Ascending aorta (tissue), 2 donors: ENCODE results near the gene MKLN1. TPM values are rescaled to one million over a fixed set of nuclear protein-coding genes. Genes with fewer than 3 reads are reported as not detected.
A peak's percentile ranks its signal among the peaks of the same experiment; 100 is the strongest.

Source experiments
- DNase-seq, 2 donors: peaks; one replicate each; pipeline ENCODE4 v3.0.0-alpha.2; 2019; ENCODE audit warnings: low spot score in 2 of 2
- H3K27ac ChIP-seq, 2 donors: fragments of 200-600 bp; sonication (generic); one replicate each; pipeline ENCODE4 v1.5.1; 2016 to 2017; ENCODE audit warnings: mild to moderate bottlenecking in 1 of 2
- H3K27me3 ChIP-seq: fragments of 200-600 bp; sonication (generic); one replicate; pipeline ENCODE4 v1.5.1; 2017
- H3K36me3 ChIP-seq, 2 donors: fragments of 200-600 bp; sonication (generic); one replicate each; pipeline ENCODE4 v1.5.1; 2016
- H3K4me1 ChIP-seq, 2 donors: fragments of 200-600 bp; sonication (generic); one replicate each; pipeline ENCODE4 v1.5.1; 2016 to 2017; ENCODE audit warnings: mild to moderate bottlenecking in 1 of 2
- H3K4me3 ChIP-seq, 2 donors: fragments of 200-600 bp; sonication (generic); one replicate each; pipeline ENCODE4 v1.5.1; 2016 to 2017; ENCODE audit warnings: mild to moderate bottlenecking in 1 of 2
- H3K9me3 ChIP-seq, 2 donors: fragments of 200-600 bp; sonication (generic); one replicate each; pipeline ENCODE4 v1.5.1; 2016
- CTCF ChIP-seq, 3 experiments: fragments of 200-600 bp in 2 of 3; fragments of 450-650 bp in 1 of 3; sonication (generic) in 2 of 3; IDR thresholded peaks; one replicate each; pipeline ENCODE4 v1.5.1; 2016 to 2019; ENCODE audit warnings: antibody characterized with exemption in 3 of 3, mild to moderate bottlenecking in 1 of 3, moderate library complexity in 1 of 3
- intact Hi-C: fragments of 100-400 bp; cut with DNase I; formaldehyde crosslinking; loops from one replicate; pipeline ENCODE4 v1.15.1; 2023
- total RNA-seq: library from RNA; depleted of rRNA; stranded (reverse); fragments of >200 nt; gene quantifications from one replicate; pipeline ENCODE4 v1.1.0, GENCODE V29; 2016

MKLN1 gene
- total RNA-seq = 18.0 TPM

GRCh38 chr7:131327626-131328376 is at the start of gene MKLN1:
Gene MKLN1, plus strand, starts transcription at chr7:131327876. Its CDS starts 24 bp downstream, at chr7:131327900.
- H3K36me3 ChIP-seq = peaks cover 0 to under 1% of the 10 kb centered on the region in 2 donors
- peaks cover 0 to 10% of the 10 kb centered on the region in 2 donors for H3K4me1 ChIP-seq
- no peaks in the 10 kb centered on the region for H3K27me3 ChIP-seq
- H3K9me3 ChIP-seq = no peaks in the 10 kb centered on the region
- intact Hi-C loops = loop anchor here (2.0 to 10.0 kb wide), 4 partner anchors 43 to 433 kb away; no protein-coding TSS in a partner anchor
- H3K27ac ChIP-seq = peak within 1 kb of the TSS; percentile 95 to 97
- TF ChIP-seq CTCF (IDR thresholded peaks at IDR 0.05) = no peak
- DNase-seq = peak; percentile 68 to 95
- H3K4me3 ChIP-seq = peak within 1 kb of the TSS; percentile 72 to 93

GRCh38 chr7:131279044-131279443 is 48.6 kb upstream of the MKLN1 start:
- no peak overlapping the region for H3K27ac ChIP-seq
- H3K4me1 ChIP-seq = peaks cover 0 to 3% of the 10 kb centered on the region in 2 donors
- no peaks in the 10 kb centered on the region for H3K27me3 ChIP-seq
- no peaks in the 10 kb centered on the region for H3K9me3 ChIP-seq
- H3K4me3 ChIP-seq = no peak overlapping the region
- no peaks in the 10 kb centered on the region for H3K36me3 ChIP-seq
- intact Hi-C loops = no loop called here
- TF ChIP-seq CTCF (IDR thresholded peaks at IDR 0.05) = no peak
- no peak for DNase-seq

- Histone ChIP-seq H3K27me3 (no peaks in the 10 kb centered on the region), H3K36me3 (no peaks in the 10 kb centered on the region), H3K9me3 (no peaks in the 10 kb centered on the region), H3K4me3 (no peak overlapping the region), H3K4me1 (peaks cover 11 to 25% of the 10 kb centered on the region in 2 donors), H3K27ac (no peak overlapping the region)
- TF ChIP-seq CTCF (IDR thresholded peaks at IDR 0.05) = no peak
- DNase-seq = no peak
- intact Hi-C loops = loop anchor here (10.0 kb wide), 1 partner anchor 387 kb away; no protein-coding TSS in a partner anchor
Observed at GRCh38 chr7:131281266-131282048, 46.2 kb upstream of the MKLN1 start.

- Histone ChIP-seq H3K9me3 (no peaks in the 10 kb centered on the region), H3K4me3 (peak overlapping the region in 1 of 2 donors; percentile 29), H3K27ac (peak overlapping the region; percentile 91 to 92), H3K4me1 (peaks cover 11 to 28% of the 10 kb centered on the region in 2 donors), H3K27me3 (no peaks in the 10 kb centered on the region), H3K36me3 (no peaks in the 10 kb centered on the region)
- peak; percentile 53 to 93 for DNase-seq
- intact Hi-C loops = loop anchor here (2.0 to 10.0 kb wide), 4 partner anchors 36 to 390 kb away; no protein-coding TSS in a partner anchor
- TF ChIP-seq CTCF (IDR thresholded peaks at IDR 0.05) = no peak
Observed at GRCh38 chr7:131284702-131285419, 42.8 kb upstream of the MKLN1 start.

- intact Hi-C loops = loop anchor here (2.0 to 10.0 kb wide), 4 partner anchors 37 to 391 kb away; no protein-coding TSS in a partner anchor
- peak overlapping the region; percentile 91 to 92 for H3K27ac ChIP-seq
- DNase-seq = peak in 1 of 2 donors; percentile 71
Observed at GRCh38 chr7:131285556-131285955, 42.1 kb upstream of the MKLN1 start.

More at GRCh38 chr7:131285556-131285955, 42.1 kb upstream of the MKLN1 start:
- Histone ChIP-seq H3K27me3 (no peaks in the 10 kb centered on the region), H3K4me3 (no peak overlapping the region), H3K36me3 (no peaks in the 10 kb centered on the region), H3K9me3 (no peaks in the 10 kb centered on the region), H3K4me1 (peaks cover 11 to 28% of the 10 kb centered on the region in 2 donors)
- no peak for TF ChIP-seq CTCF (IDR thresholded peaks at IDR 0.05)
